MM.1S (cell line): ENCODE measurements around the gene MX1.
"Not testable (repeated sequence)": the region's sequence is repeated elsewhere in the genome, so short reads cannot be mapped to it uniquely, and the experiment has no call there.

Experiments used
- DNase-seq: peaks from one replicate; pipeline ENCODE4 v3.0.0-alpha.2; 2015
- H2AFZ ChIP-seq: fragments of 300-600 bp; sonication (generic); 2 replicates; pipeline ENCODE4 v1.6.0; 2016; ENCODE audit warnings: antibody characterized with exemption, low read length
- H3F3A ChIP-seq: fragments of 300-600 bp; sonication (generic); 2 replicates; pipeline ENCODE4 v1.6.1; 2016; ENCODE audit warnings: mild to moderate bottlenecking, antibody characterized with exemption, low read length, moderate library complexity, mixed read lengths; ENCODE audit not compliant: insufficient read depth
- H3K27ac ChIP-seq: fragments of 300-600 bp; sonication (generic); 2 replicates; pipeline ENCODE4 v1.5.1; 2016; ENCODE audit warnings: mild to moderate bottlenecking, low read length
- H3K27me3 ChIP-seq: fragments of 300-600 bp; sonication (generic); replicated peaks from 2 replicates; pipeline ENCODE4 v1.6.0; 2016; ENCODE audit warnings: low read length; ENCODE audit not compliant: insufficient read depth
- H3K36me3 ChIP-seq: fragments of 300-600 bp; sonication (generic); replicated peaks from 2 replicates; pipeline ENCODE4 v1.6.1; 2016; ENCODE audit warnings: mild to moderate bottlenecking, low read length, mixed read lengths; ENCODE audit not compliant: insufficient read depth
- H3K4me1 ChIP-seq: fragments of 300-600 bp; sonication (generic); 2 replicates; pipeline ENCODE4 v1.6.1; 2016; ENCODE audit warnings: low read length, mixed read lengths
- H3K4me2 ChIP-seq: fragments of 300-600 bp; sonication (generic); 2 replicates; pipeline ENCODE4 v1.6.0; 2016; ENCODE audit warnings: low read depth, low read length
- H3K4me3 ChIP-seq: fragments of 300-600 bp; sonication (generic); 2 replicates; pipeline ENCODE4 v1.5.1; 2016; ENCODE audit warnings: low read length, mixed read lengths
- H3K79me2 ChIP-seq: fragments of 300-600 bp; sonication (generic); 2 replicates; pipeline ENCODE4 v1.6.1; 2016; ENCODE audit warnings: mixed run types, low read length, mixed read lengths
- H3K9ac ChIP-seq: fragments of 300-600 bp; sonication (generic); 2 replicates; pipeline ENCODE4 v1.6.1; 2016; ENCODE audit warnings: low read length, mixed read lengths
- H3K9me2 ChIP-seq: fragments of 300-600 bp; sonication (generic); replicated peaks from 2 replicates; pipeline ENCODE4 v1.6.1; 2016; ENCODE audit warnings: mild to moderate bottlenecking, low read length, mixed read lengths; ENCODE audit not compliant: insufficient read depth
- H3K9me3 ChIP-seq: fragments of 300-600 bp; sonication (generic); replicated peaks from 2 replicates; pipeline ENCODE4 v1.6.1; 2016; ENCODE audit warnings: mild to moderate bottlenecking, low read length, mixed read lengths; ENCODE audit not compliant: insufficient read depth
- H4K20me1 ChIP-seq: fragments of 300-600 bp; sonication (generic); 2 replicates; pipeline ENCODE4 v1.6.1; 2016; ENCODE audit warnings: mild to moderate bottlenecking, low read length, moderate library complexity, mixed read lengths; ENCODE audit not compliant: insufficient read depth
- EZH2 ChIP-seq: fragments of 300-600 bp; sonication (generic); optimal IDR thresholded peaks from 2 replicates; pipeline ENCODE3; 2017; ENCODE audit warnings: low read depth, mild to moderate bottlenecking, antibody characterized with exemption, low read length, mixed read lengths
- EZH2phosphoT487 ChIP-seq: fragments of 300-600 bp; sonication (generic); IDR thresholded peaks from 2 replicates; pipeline ENCODE4 v1.6.1; 2018; ENCODE audit warnings: antibody characterized with exemption, low read length
- TF ChIP-seq, protein P1 (sequence below): fragments of 300-600 bp; sonication (generic); IDR thresholded peaks from 2 replicates; pipeline ENCODE4 v1.5.1; 2016; ENCODE audit warnings: antibody characterized with exemption, low read length, mixed read lengths

MX1 gene

GRCh38 chr21:41422546-41423304, 3.3 kb upstream of the MX1 start:
- no peak overlapping the region for H3K4me3 ChIP-seq
- TF ChIP-seq EZH2phosphoT487, result no peak
- TF ChIP-seq EZH2, result no peak
- TF ChIP-seq, protein P1, sequence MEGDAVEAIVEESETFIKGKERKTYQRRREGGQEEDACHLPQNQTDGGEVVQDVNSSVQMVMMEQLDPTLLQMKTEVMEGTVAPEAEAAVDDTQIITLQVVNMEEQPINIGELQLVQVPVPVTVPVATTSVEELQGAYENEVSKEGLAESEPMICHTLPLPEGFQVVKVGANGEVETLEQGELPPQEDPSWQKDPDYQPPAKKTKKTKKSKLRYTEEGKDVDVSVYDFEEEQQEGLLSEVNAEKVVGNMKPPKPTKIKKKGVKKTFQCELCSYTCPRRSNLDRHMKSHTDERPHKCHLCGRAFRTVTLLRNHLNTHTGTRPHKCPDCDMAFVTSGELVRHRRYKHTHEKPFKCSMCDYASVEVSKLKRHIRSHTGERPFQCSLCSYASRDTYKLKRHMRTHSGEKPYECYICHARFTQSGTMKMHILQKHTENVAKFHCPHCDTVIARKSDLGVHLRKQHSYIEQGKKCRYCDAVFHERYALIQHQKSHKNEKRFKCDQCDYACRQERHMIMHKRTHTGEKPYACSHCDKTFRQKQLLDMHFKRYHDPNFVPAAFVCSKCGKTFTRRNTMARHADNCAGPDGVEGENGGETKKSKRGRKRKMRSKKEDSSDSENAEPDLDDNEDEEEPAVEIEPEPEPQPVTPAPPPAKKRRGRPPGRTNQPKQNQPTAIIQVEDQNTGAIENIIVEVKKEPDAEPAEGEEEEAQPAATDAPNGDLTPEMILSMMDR, result no peak
- no peak overlapping the region for H3K27ac ChIP-seq
- H3K4me1 ChIP-seq, result peaks cover 13% of the 10 kb centered on the region
- H3K79me2 ChIP-seq, result no peaks in the 10 kb centered on the region
- H3K4me2 ChIP-seq, result no peak overlapping the region
- H3F3A ChIP-seq, result peaks cover 16% of the 10 kb centered on the region; the same call in 1 of the 2 replicates
- no peaks in the 10 kb centered on the region for H3K9me2 ChIP-seq
- no peaks in the 10 kb centered on the region for H3K36me3 ChIP-seq
- no peak overlapping the region for H3K9ac ChIP-seq
- DNase-seq, result no peak
- no peak overlapping the region for H2AFZ ChIP-seq
- no peaks in the 10 kb centered on the region for H3K9me3 ChIP-seq
- no peaks in the 10 kb centered on the region for H4K20me1 ChIP-seq
- no peaks in the 10 kb centered on the region for H3K27me3 ChIP-seq

GRCh38 chr21:41423305-41423636, 2.8 kb upstream of the MX1 start:
- H3K4me3 ChIP-seq, H3K9me2 ChIP-seq, H3K9me3 ChIP-seq, H3K36me3 ChIP-seq, H3K27me3 ChIP-seq, H3K4me2 ChIP-seq, DNase-seq, H4K20me1 ChIP-seq, H3K27ac ChIP-seq, H3K9ac ChIP-seq, H3K79me2 ChIP-seq, H2AFZ ChIP-seq: not testable (repeated sequence)
- Histone ChIP-seq H3F3A (peaks cover 16% of the 10 kb centered on the region; the same call in 1 of the 2 replicates), H3K4me1 (peaks cover 13% of the 10 kb centered on the region)

GRCh38 chr21:41425588-41425953, 468 bp upstream of the MX1 start:
- TF ChIP-seq EZH2phosphoT487 (no peak), EZH2 (no peak)
- TF ChIP-seq, protein P1, result no peak
- Histone ChIP-seq H3F3A (peaks cover 9% of the 10 kb centered on the region; the same call in 1 of the 2 replicates), H3K27ac (peak overlapping the region; percentile 33; the same call in 1 of the 2 replicates), H3K4me1 (peaks cover 5% of the 10 kb centered on the region; the same call in 1 of the 2 replicates), H3K9me2 (no peaks in the 10 kb centered on the region), H4K20me1 (no peaks in the 10 kb centered on the region), H3K9ac (peak overlapping the region; percentile 68), H2AFZ (peak overlapping the region; percentile 90), H3K9me3 (no peaks in the 10 kb centered on the region), H3K4me3 (peak overlapping the region; percentile 75), H3K79me2 (no peaks in the 10 kb centered on the region), H3K27me3 (no peaks in the 10 kb centered on the region), H3K36me3 (no peaks in the 10 kb centered on the region), H3K4me2 (peak overlapping the region; percentile 87)
- DNase-seq, result no peak

DNA sequence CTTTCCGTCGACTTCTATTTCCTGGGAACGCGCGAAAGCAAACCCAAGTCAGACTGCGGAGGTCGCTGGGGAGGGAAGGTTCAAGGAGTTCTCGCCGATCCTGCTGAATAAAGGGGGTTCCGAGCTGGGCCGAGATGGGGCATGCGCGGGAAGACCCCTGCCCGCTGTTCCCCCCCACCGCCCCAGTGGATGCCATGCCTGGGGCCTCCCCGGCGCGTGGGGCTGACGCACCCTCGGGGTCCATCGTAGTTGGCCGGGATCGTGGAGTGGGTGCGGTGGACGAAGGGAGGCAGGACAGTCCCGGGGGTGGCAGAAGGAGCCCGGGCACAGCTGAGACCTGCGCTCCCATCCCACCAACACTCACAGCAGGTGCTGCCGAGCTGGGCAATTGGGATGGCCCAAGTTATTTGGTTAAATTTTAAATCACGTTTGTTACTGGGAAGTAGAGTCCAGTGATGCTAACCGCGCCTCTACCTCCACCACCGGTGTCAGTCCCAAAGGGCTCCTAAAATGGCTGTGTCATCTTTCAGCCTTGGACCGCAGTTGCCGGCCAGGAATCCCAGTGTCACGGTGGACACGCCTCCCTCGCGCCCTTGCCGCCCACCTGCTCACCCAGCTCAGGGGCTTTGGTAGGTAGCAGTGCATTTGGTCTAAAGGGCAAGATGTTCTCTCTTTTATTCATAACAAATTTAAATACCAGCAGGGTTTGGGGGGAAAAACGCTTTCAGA, 801 bp downstream of the MX1 start:
- Histone ChIP-seq H3K36me3 (no peaks in the 10 kb centered on the region), H3K79me2 (no peaks in the 10 kb centered on the region), H3K27me3 (no peaks in the 10 kb centered on the region), H3K9me3 (no peaks in the 10 kb centered on the region), H3K4me2 (peak overlapping the region; percentile 87; the same call in 1 of the 2 replicates), H3K27ac (no peak overlapping the region), H3K4me3 (peak overlapping the region; percentile 75), H4K20me1 (no peaks in the 10 kb centered on the region), H3K4me1 (peaks cover 4% of the 10 kb centered on the region; the same call in 1 of the 2 replicates), H3K9me2 (no peaks in the 10 kb centered on the region), H2AFZ (no peak overlapping the region), H3F3A (peaks cover 7% of the 10 kb centered on the region; the same call in 1 of the 2 replicates), H3K9ac (no peak overlapping the region)
- no peak for TF ChIP-seq EZH2phosphoT487
- no peak for DNase-seq
